HepG2 (cell line): ENCODE measurements around the gene PALM. TPM values are rescaled to one million over a fixed set of nuclear protein-coding genes. Genes with fewer than 3 reads are reported as not detected.

Source experiments
- CHD2 ChIP-seq: IDR thresholded peaks from 2 replicates; pipeline ENCODE4 v1.6.1; 2011; ENCODE audit warnings: low read depth, low read length, improper control_type of control experiment
- DR1 ChIP-seq: sonication (generic); formaldehyde crosslinking; IDR thresholded peaks from 2 replicates; pipeline ENCODE4 v1.8.0; 2021; ENCODE audit warnings: mild to moderate bottlenecking, missing genetic modification reagents, inconsistent platforms
- HOXA9 ChIP-seq: sonication (generic); formaldehyde crosslinking; IDR thresholded peaks from 2 replicates; pipeline ENCODE4 v1.8.1; 2022; ENCODE audit warnings: missing genetic modification reagents, mild to moderate bottlenecking, moderate library complexity, borderline replicate concordance
- NR3C1 ChIP-seq: sonication (generic); formaldehyde crosslinking; IDR thresholded peaks from 2 replicates; pipeline ENCODE4 v1.4.0; 2020; ENCODE audit warnings: missing genetic modification reagents
- RBAK ChIP-seq: sonication (generic); formaldehyde crosslinking; IDR thresholded peaks from 2 replicates; pipeline ENCODE4 v1.5.1; 2020; ENCODE audit warnings: mild to moderate bottlenecking, missing genetic modification reagents
- SAFB2 ChIP-seq: sonication (generic); formaldehyde crosslinking; IDR thresholded peaks from 2 replicates; pipeline ENCODE4 v1.5.1; 2020; ENCODE audit warnings: missing genetic modification reagents, low read depth, mild to moderate bottlenecking, borderline replicate concordance
- ZFP62 ChIP-seq: sonication (generic); formaldehyde crosslinking; IDR thresholded peaks from 2 replicates; pipeline ENCODE4 v1.4.0; 2020; ENCODE audit warnings: missing genetic modification reagents
- ZNF260 ChIP-seq: sonication (generic); formaldehyde crosslinking; IDR thresholded peaks from 2 replicates; pipeline ENCODE4 v1.4.0; 2020; ENCODE audit warnings: missing genetic modification reagents, low read depth, mild to moderate bottlenecking, borderline replicate concordance
- ZNF672 ChIP-seq: sonication (generic); formaldehyde crosslinking; IDR thresholded peaks from 2 replicates; pipeline ENCODE4 v1.8.1; 2022; ENCODE audit warnings: missing genetic modification reagents
- ZNF674 ChIP-seq: sonication (generic); formaldehyde crosslinking; IDR thresholded peaks from 2 replicates; pipeline ENCODE4 v1.5.0; 2020; ENCODE audit warnings: low read depth, mild to moderate bottlenecking, missing genetic modification reagents
- ZSCAN20 ChIP-seq: sonication (generic); formaldehyde crosslinking; IDR thresholded peaks from 2 replicates; pipeline ENCODE4 v1.4.0; 2020; ENCODE audit warnings: missing genetic modification reagents, mild to moderate bottlenecking, borderline replicate concordance
- ZSCAN25 ChIP-seq: sonication (generic); formaldehyde crosslinking; IDR thresholded peaks from 2 replicates; pipeline ENCODE4 v1.8.0; 2022; ENCODE audit warnings: mild to moderate bottlenecking, missing genetic modification reagents
- polyA plus RNA-seq, 8 experiments: library from polyadenylated mRNA; depleted of rRNA in 3 of 8; stranded (reverse) in 7 of 8; unstranded in 1 of 8; fragments of >200 nt; fragmentation: Illumina TruSeq in 4 of 8; extraction: Trizol in 4 of 8; gene quantifications; 2 replicates each; pipeline versions ENCODE4 v1.2.1 to v1.2.3, GENCODE V29; 2011 to 2016; ENCODE audit warnings: low read depth in 4 of 8, missing spikeins in 1 of 8, mixed read lengths in 1 of 8; ENCODE audit not compliant: insufficient read depth in 1 of 8
- total RNA-seq, 5 experiments: library from RNA; depleted of rRNA; stranded (reverse); fragments of >200 nt; fragmentation: Illumina TruSeq; extraction: Trizol; gene quantifications; 2 replicates each; pipeline ENCODE4 v1.2.3, GENCODE V29; 2016; ENCODE audit warnings: low read depth in 1 of 5
- TF ChIP-seq, protein P1 (sequence below): IDR thresholded peaks from 2 replicates; pipeline ENCODE4 v1.6.1; 2016; ENCODE audit warnings: low read depth, missing genetic modification reagents, missing compliant biosample characterization
- TF ChIP-seq, protein P2 (sequence below): sonication (generic); formaldehyde crosslinking; IDR thresholded peaks from 2 replicates; pipeline ENCODE4 v1.8.1; 2022; ENCODE audit warnings: low read depth, mild to moderate bottlenecking, missing genetic modification reagents
- TF ChIP-seq, protein P3 (sequence below): IDR thresholded peaks from 2 replicates; pipeline ENCODE4 v1.6.1; 2016; ENCODE audit warnings: low read depth
- TF ChIP-seq, protein P4 (sequence below): sonication (generic); formaldehyde crosslinking; IDR thresholded peaks from 2 replicates; pipeline ENCODE4 v1.5.0; 2020; ENCODE audit warnings: mild to moderate bottlenecking, low read depth, missing genetic modification reagents, borderline replicate concordance
- TF ChIP-seq, protein P5 (sequence below): sonication (generic); formaldehyde crosslinking; IDR thresholded peaks from 2 replicates; pipeline ENCODE4 v1.4.0; 2020; ENCODE audit warnings: missing genetic modification reagents

Gene PALM
- total and polyA plus RNA-seq, 2 of the 13 experiments (the other 11 are each of a cell fraction or from before 2014, with no cell fraction given), result 4.0 to 9.7 TPM

DNA sequence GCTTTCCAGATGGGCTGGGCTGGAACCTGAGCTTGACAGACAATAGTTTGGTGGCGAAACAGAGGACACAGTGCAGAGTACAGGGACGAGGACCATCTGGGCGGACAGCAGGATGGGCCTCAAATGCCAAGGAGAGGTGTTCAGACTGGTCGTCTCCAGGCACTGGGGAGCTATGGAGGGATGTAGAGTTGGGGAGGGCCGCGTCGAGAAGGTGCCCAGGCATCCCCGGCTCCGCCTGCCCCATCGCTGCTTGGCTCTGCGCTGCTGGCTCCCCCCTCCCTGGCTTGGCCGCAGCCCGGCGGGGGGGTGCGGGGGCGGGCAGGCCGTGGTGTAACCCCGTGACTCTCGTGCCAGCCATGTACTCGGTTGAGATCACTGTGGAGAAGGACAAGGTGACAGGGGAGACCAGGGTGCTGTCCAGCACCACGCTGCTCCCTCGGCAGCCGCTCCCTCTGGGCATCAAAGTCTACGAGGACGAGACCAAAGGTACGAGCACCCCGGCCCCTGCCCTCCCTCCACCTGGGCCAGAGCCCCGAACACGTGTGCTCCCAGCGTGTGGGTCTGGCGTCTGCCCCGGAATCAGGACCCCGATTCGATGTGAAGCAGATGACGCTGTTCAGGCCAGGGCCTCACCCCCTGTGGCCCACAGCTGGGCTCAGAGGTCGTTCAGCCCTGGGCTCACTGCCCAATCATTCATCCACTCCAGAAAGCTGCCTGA is 31.4 kb downstream of the PALM start (continued):
- TF ChIP-seq, protein P1, sequence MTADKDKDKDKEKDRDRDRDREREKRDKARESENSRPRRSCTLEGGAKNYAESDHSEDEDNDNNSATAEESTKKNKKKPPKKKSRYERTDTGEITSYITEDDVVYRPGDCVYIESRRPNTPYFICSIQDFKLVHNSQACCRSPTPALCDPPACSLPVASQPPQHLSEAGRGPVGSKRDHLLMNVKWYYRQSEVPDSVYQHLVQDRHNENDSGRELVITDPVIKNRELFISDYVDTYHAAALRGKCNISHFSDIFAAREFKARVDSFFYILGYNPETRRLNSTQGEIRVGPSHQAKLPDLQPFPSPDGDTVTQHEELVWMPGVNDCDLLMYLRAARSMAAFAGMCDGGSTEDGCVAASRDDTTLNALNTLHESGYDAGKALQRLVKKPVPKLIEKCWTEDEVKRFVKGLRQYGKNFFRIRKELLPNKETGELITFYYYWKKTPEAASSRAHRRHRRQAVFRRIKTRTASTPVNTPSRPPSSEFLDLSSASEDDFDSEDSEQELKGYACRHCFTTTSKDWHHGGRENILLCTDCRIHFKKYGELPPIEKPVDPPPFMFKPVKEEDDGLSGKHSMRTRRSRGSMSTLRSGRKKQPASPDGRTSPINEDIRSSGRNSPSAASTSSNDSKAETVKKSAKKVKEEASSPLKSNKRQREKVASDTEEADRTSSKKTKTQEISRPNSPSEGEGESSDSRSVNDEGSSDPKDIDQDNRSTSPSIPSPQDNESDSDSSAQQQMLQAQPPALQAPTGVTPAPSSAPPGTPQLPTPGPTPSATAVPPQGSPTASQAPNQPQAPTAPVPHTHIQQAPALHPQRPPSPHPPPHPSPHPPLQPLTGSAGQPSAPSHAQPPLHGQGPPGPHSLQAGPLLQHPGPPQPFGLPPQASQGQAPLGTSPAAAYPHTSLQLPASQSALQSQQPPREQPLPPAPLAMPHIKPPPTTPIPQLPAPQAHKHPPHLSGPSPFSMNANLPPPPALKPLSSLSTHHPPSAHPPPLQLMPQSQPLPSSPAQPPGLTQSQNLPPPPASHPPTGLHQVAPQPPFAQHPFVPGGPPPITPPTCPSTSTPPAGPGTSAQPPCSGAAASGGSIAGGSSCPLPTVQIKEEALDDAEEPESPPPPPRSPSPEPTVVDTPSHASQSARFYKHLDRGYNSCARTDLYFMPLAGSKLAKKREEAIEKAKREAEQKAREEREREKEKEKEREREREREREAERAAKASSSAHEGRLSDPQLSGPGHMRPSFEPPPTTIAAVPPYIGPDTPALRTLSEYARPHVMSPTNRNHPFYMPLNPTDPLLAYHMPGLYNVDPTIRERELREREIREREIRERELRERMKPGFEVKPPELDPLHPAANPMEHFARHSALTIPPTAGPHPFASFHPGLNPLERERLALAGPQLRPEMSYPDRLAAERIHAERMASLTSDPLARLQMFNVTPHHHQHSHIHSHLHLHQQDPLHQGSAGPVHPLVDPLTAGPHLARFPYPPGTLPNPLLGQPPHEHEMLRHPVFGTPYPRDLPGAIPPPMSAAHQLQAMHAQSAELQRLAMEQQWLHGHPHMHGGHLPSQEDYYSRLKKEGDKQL, result no peak
- TF ChIP-seq ZSCAN20 (no peak), RBAK (CRISPR knock-in tag) (no peak; the same call in 1 of the 2 replicates), DR1 (CRISPR knock-in tag) (no peak; the same call in 1 of the 2 replicates), ZNF672 (CRISPR knock-in tag) (no peak), NR3C1 (CRISPR knock-in tag) (no peak), ZFP62 (CRISPR knock-in tag) (no peak), SAFB2 (CRISPR knock-in tag) (0 out of 2 replicates have a peak, but pooled peaks have one; percentile 50), ZNF260 (CRISPR knock-in tag) (no peak), CHD2 (no peak), HOXA9 (CRISPR knock-in tag) (no peak), ZSCAN25 (CRISPR knock-in tag) (peak; percentile 96), ZNF674 (CRISPR knock-in tag) (no peak)
- TF ChIP-seq, protein P2, sequence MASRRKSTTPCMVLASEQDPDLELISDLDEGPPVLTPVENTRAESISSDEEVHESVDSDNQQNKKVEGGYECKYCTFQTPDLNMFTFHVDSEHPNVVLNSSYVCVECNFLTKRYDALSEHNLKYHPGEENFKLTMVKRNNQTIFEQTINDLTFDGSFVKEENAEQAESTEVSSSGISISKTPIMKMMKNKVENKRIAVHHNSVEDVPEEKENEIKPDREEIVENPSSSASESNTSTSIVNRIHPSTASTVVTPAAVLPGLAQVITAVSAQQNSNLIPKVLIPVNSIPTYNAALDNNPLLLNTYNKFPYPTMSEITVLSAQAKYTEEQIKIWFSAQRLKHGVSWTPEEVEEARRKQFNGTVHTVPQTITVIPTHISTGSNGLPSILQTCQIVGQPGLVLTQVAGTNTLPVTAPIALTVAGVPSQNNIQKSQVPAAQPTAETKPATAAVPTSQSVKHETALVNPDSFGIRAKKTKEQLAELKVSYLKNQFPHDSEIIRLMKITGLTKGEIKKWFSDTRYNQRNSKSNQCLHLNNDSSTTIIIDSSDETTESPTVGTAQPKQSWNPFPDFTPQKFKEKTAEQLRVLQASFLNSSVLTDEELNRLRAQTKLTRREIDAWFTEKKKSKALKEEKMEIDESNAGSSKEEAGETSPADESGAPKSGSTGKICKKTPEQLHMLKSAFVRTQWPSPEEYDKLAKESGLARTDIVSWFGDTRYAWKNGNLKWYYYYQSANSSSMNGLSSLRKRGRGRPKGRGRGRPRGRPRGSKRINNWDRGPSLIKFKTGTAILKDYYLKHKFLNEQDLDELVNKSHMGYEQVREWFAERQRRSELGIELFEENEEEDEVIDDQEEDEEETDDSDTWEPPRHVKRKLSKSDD (CRISPR knock-in tag), result peak; percentile 86
- TF ChIP-seq, protein P3, sequence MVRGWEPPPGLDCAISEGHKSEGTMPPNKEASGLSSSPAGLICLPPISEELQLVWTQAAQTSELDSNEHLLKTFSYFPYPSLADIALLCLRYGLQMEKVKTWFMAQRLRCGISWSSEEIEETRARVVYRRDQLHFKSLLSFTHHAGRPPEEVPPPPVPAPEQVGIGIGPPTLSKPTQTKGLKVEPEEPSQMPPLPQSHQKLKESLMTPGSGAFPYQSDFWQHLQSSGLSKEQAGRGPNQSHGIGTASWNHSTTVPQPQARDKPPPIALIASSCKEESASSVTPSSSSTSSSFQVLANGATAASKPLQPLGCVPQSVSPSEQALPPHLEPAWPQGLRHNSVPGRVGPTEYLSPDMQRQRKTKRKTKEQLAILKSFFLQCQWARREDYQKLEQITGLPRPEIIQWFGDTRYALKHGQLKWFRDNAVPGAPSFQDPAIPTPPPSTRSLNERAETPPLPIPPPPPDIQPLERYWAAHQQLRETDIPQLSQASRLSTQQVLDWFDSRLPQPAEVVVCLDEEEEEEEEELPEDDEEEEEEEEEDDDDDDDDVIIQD (CRISPR knock-in tag), result no peak
- TF ChIP-seq, protein P4, sequence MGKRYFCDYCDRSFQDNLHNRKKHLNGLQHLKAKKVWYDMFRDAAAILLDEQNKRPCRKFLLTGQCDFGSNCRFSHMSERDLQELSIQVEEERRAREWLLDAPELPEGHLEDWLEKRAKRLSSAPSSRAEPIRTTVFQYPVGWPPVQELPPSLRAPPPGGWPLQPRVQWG (CRISPR knock-in tag), result no peak
- TF ChIP-seq, protein P5, sequence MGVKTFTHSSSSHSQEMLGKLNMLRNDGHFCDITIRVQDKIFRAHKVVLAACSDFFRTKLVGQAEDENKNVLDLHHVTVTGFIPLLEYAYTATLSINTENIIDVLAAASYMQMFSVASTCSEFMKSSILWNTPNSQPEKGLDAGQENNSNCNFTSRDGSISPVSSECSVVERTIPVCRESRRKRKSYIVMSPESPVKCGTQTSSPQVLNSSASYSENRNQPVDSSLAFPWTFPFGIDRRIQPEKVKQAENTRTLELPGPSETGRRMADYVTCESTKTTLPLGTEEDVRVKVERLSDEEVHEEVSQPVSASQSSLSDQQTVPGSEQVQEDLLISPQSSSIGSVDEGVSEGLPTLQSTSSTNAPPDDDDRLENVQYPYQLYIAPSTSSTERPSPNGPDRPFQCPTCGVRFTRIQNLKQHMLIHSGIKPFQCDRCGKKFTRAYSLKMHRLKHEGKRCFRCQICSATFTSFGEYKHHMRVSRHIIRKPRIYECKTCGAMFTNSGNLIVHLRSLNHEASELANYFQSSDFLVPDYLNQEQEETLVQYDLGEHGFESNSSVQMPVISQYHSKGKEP (CRISPR knock-in tag), result no peak
